ENCODE measurements around the gene SMKR1. TPM values are rescaled to one million over a fixed set of nuclear protein-coding genes. Genes with fewer than 3 reads are reported as not detected.

SMKR1 gene
- total and polyA plus RNA-seq, 8 donors, result 0.46 to 4.5 (median 1.1) TPM

GRCh38 chr7:129513546-129513945 lies 11.2 kb downstream of the SMKR1 start:
- FAIRE-seq, result no peak
- Histone ChIP-seq H3K9me3 (no peaks in the 10 kb centered on the region), H3K27me3 (no peaks in the 10 kb centered on the region), H3K4me1 (no peaks in the 10 kb centered on the region), H3K27ac (no peak overlapping the region), H3K4me3 (no peak overlapping the region), H3K36me3 (no peaks in the 10 kb centered on the region)
- ATAC-seq, result no peak
- no peak for TF ChIP-seq CTCF (IDR thresholded peaks at IDR 0.05)
- 76 to 85% methylated on average over 10 of the region's 10 CpGs for WGBS, 2 donors
- no peak for DNase-seq
- intact Hi-C loops (cut with DNase I), result no loop called here

- Histone ChIP-seq H3K9me3 (no peaks in the 10 kb centered on the region), H3K36me3 (no peaks in the 10 kb centered on the region), H3K4me1 (no peaks in the 10 kb centered on the region), H3K27ac (no peak overlapping the region), H3K4me3 (no peak overlapping the region), H3K27me3 (no peaks in the 10 kb centered on the region)
- no peak for FAIRE-seq
- DNase-seq, result no peak
- TF ChIP-seq CTCF (IDR thresholded peaks at IDR 0.05), result no peak
- no peak for ATAC-seq
- WGBS, 2 donors, result 53 to 74% methylated on average over 4 of the region's 4 CpGs
- intact Hi-C loops (cut with DNase I), result no loop called here
These were observed 12.4 kb downstream of the SMKR1 start for GRCh38 chr7:129514683-129515082.

- ATAC-seq, result no peak
- H3K4me1 ChIP-seq, result no peaks in the 10 kb centered on the region
- no peaks in the 10 kb centered on the region for H3K36me3 ChIP-seq
- no peak for TF ChIP-seq CTCF (IDR thresholded peaks at IDR 0.05)
- no peaks in the 10 kb centered on the region for H3K9me3 ChIP-seq
- intact Hi-C loops (cut with DNase I), result no loop called here
- FAIRE-seq, result no peak
- no peak overlapping the region for H3K4me3 ChIP-seq
- no peaks in the 10 kb centered on the region for H3K27me3 ChIP-seq
- H3K27ac ChIP-seq, result no peak overlapping the region
- DNase-seq, result no peak
- 78 to 81% methylated on average over 4 of the region's 4 CpGs for WGBS, 2 donors
These were observed 13.1 kb downstream of the SMKR1 start for GRCh38 chr7:129515381-129515780.

- ATAC-seq (no peak), FAIRE-seq (no peak)
- 79 to 82% methylated on average over 6 of the region's 6 CpGs for WGBS, 2 donors
These were observed 15.6 kb downstream of the SMKR1 start for GRCh38 chr7:129517931-129518330.

GRCh38 chr7:129519464-129519863 lies 17.1 kb downstream of the SMKR1 start:
- intact Hi-C loops (cut with DNase I), result no loop called here
- 32 to 41% methylated on average over 5 of the region's 5 CpGs for WGBS, 2 donors
- no peaks in the 10 kb centered on the region for H3K9me3 ChIP-seq
- no peaks in the 10 kb centered on the region for H3K36me3 ChIP-seq
- no peak for DNase-seq
- no peak overlapping the region for H3K27ac ChIP-seq
- FAIRE-seq, result no peak
- no peak overlapping the region for H3K4me3 ChIP-seq
- no peaks in the 10 kb centered on the region for H3K4me1 ChIP-seq
- no peaks in the 10 kb centered on the region for H3K27me3 ChIP-seq
- TF ChIP-seq CTCF (IDR thresholded peaks at IDR 0.05), result no peak
- ATAC-seq, result no peak

More at GRCh38 chr7:129517931-129518330, 15.6 kb downstream of the SMKR1 start:
- H3K9me3 ChIP-seq, result no peaks in the 10 kb centered on the region
- no peak for TF ChIP-seq CTCF (IDR thresholded peaks at IDR 0.05)
- no peaks in the 10 kb centered on the region for H3K4me1 ChIP-seq
- H3K27ac ChIP-seq, result no peak overlapping the region
- H3K4me3 ChIP-seq, result no peak overlapping the region
- intact Hi-C loops (cut with DNase I), result no loop called here
- H3K27me3 ChIP-seq, result no peaks in the 10 kb centered on the region
- no peak for DNase-seq
- H3K36me3 ChIP-seq, result no peaks in the 10 kb centered on the region
